ENCODE measurements around the gene COL17A1. TPM values are rescaled to one million over a fixed set of nuclear protein-coding genes. Genes with fewer than 3 reads are reported as not detected.

The COL17A1 gene
- total RNA-seq, 2 donors from 2014 or later, result not detected

DNA sequence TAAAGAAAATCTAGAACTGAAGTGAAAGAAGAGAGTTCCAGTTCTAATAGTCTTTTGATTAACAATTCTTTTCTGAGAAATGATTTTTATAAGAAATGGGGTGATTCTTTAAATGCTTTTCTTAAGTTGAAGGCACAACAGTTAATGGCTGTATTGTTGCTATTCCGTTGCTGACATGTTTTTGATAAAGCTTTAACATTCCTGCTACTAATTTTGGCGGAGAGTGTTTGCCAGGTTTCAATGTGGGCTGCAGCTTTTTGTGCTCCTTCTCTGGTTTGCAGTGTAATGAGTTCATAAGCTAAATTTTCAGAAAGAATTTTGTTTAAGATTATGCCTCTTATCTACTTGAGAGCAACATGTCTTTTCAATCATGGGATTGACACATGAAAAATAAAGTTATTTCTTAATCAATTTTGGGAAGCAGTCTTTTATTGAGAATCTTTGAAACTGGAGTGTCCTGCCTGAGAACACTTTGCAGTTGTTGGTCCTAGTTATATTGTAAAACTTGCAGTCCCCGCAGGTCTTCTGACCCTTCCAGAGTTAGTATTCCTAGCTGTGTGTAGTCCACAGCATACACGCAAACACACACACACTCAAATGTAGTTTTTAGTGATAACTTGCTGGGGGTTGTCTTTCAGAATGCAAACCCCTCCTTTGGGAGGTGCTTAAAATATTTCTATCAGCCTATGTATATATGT lies 56.7 kb downstream of the COL17A1 start:
- DNase-seq (ENCODE audit: low spot score), result no peak
- Mint-ChIP-seq H3K4me1 (ENCODE audit: low read depth in 2 of 2) (peaks cover 0 to 2% of the 10 kb centered on the region in 2 donors), H3K36me3 (peaks cover 15% of the 10 kb centered on the region), H3K27ac (no peak overlapping the region), H3K9me3 (no peaks in the 10 kb centered on the region), H3K27me3 (no peaks in the 10 kb centered on the region), H3K4me3 (no peak overlapping the region)
- ATAC-seq, result no peak

- Mint-ChIP-seq H3K27ac (no peak overlapping the region), H3K4me1 (ENCODE audit: low read depth in 2 of 2) (peaks cover 0 to 2% of the 10 kb centered on the region in 2 donors), H3K4me3 (no peak overlapping the region), H3K9me3 (no peaks in the 10 kb centered on the region), H3K27me3 (no peaks in the 10 kb centered on the region), H3K36me3 (peaks cover 23% of the 10 kb centered on the region)
- DNase-seq (ENCODE audit: low spot score) (no peak), ATAC-seq (no peak)
Observed at GRCh38 chr10:104028146-104028545, 57.5 kb downstream of the COL17A1 start.

- DNase-seq (ENCODE audit: low spot score) (no peak), ATAC-seq (no peak)
- H3K27me3 Mint-ChIP-seq, result no peaks in the 10 kb centered on the region
- no peak overlapping the region for H3K27ac Mint-ChIP-seq
- peaks cover 29% of the 10 kb centered on the region for H3K36me3 Mint-ChIP-seq
- H3K4me3 Mint-ChIP-seq, result no peak overlapping the region
- no peaks in the 10 kb centered on the region for H3K9me3 Mint-ChIP-seq
- H3K4me1 Mint-ChIP-seq (ENCODE audit: low read depth in 2 of 2), result peaks cover 2 to 4% of the 10 kb centered on the region in 2 donors
Observed at GRCh38 chr10:104026762-104027161, 58.9 kb downstream of the COL17A1 start.

DNA sequence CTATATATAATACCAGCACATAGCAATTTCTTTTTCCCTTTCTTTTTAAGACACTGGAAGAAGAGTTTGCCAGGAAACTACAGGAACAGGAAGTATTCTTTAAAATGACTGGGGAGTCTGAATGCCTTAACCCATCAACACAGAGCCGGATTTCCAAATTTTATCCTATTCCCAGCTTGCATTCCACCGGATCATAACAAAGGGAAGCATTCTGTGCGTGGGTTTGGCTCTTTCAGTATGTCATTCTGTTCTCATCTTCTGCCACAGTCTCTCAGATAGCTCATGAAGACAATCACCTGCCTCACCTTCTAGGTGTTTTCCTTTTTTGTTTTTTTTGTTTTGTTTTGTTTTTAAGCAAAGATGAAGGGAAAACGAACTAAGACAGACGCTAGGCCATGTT lies 60.2 kb downstream of the COL17A1 start:
- H3K27me3 Mint-ChIP-seq, result no peaks in the 10 kb centered on the region
- no peak for ATAC-seq
- no peak for DNase-seq (ENCODE audit: low spot score)
- no peak overlapping the region for H3K27ac Mint-ChIP-seq
- peaks cover 2 to 7% of the 10 kb centered on the region in 2 donors for H3K4me1 Mint-ChIP-seq (ENCODE audit: low read depth in 2 of 2)
- H3K4me3 Mint-ChIP-seq, result no peak overlapping the region
- H3K9me3 Mint-ChIP-seq, result no peaks in the 10 kb centered on the region
- H3K36me3 Mint-ChIP-seq, result peaks cover 33% of the 10 kb centered on the region

DNA sequence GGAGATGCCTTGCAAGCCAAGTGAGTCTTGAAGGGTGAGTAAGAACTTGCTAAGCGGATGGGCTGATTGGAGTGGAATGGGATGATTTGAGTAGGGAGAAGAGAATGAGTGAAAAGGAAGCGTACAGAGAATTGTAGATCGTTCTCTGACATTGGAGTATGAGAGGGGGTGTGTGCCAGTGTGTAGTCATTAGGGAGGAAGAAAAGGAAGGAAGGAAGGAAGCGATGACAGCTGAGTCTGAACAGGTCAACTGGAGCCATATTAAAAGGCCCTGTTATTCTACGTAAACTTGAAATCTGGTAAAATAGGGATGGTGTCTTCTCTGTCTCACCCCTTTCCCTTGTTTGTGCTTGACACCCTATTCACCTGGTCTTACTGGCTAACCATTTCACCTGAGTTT lies 63.7 kb downstream of the COL17A1 start:
- Mint-ChIP-seq H3K36me3 (peaks cover 43% of the 10 kb centered on the region), H3K4me1 (ENCODE audit: low read depth in 2 of 2) (peaks cover 0 to 12% of the 10 kb centered on the region in 2 donors), H3K27ac (no peak overlapping the region), H3K27me3 (no peaks in the 10 kb centered on the region), H3K9me3 (no peaks in the 10 kb centered on the region), H3K4me3 (no peak overlapping the region)
- no peak for DNase-seq (ENCODE audit: low spot score)
- ATAC-seq, result no peak

- no peak overlapping the region for H3K27ac Mint-ChIP-seq
- ATAC-seq, result no peak
- H3K4me1 Mint-ChIP-seq (ENCODE audit: low read depth in 2 of 2), result peaks cover 0 to 12% of the 10 kb centered on the region in 2 donors
- H3K9me3 Mint-ChIP-seq, result no peaks in the 10 kb centered on the region
- H3K4me3 Mint-ChIP-seq, result no peak overlapping the region
- H3K36me3 Mint-ChIP-seq, result peaks cover 43% of the 10 kb centered on the region
- no peak for DNase-seq (ENCODE audit: low spot score)
- no peaks in the 10 kb centered on the region for H3K27me3 Mint-ChIP-seq
Observed at GRCh38 chr10:104021246-104021645, 64.4 kb downstream of the COL17A1 start.

- Mint-ChIP-seq H3K4me1 (ENCODE audit: low read depth in 2 of 2) (peaks cover 0 to 12% of the 10 kb centered on the region in 2 donors), H3K27me3 (no peaks in the 10 kb centered on the region), H3K27ac (peak overlapping the region in 1 of 2 donors; percentile 33), H3K4me3 (no peak overlapping the region), H3K9me3 (no peaks in the 10 kb centered on the region), H3K36me3 (peaks cover 39% of the 10 kb centered on the region)
- ATAC-seq (peak in 1 of 2 donors; percentile 22), DNase-seq (ENCODE audit: low spot score) (no peak)
Observed at GRCh38 chr10:104020020-104020419, 65.7 kb downstream of the COL17A1 start.

DNA sequence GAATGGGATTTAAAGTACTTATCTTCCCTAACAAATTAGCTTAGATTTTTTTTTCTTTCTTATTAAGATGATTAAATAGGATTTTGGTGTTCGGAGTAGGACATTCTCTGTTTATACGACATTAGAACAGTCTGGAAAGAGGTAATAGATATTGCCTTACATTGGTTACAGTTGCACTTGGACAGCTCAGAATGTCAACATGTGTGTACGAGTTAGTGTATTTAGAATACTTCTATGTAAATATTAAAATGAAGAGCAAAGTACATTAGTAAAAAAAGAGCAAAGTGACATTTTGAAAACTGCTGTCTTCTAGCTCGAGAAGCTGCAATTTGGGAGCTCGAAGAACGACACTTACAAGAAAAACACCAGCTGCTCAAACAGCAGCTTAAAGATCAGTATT lies 67.2 kb downstream of the COL17A1 start:
- Mint-ChIP-seq H3K27me3 (no peaks in the 10 kb centered on the region), H3K4me1 (ENCODE audit: low read depth in 2 of 2) (peaks cover 0 to 12% of the 10 kb centered on the region in 2 donors), H3K27ac (no peak overlapping the region), H3K9me3 (no peaks in the 10 kb centered on the region), H3K4me3 (no peak overlapping the region), H3K36me3 (peaks cover 24% of the 10 kb centered on the region)
- DNase-seq (ENCODE audit: low spot score) (no peak), ATAC-seq (no peak)

DNA sequence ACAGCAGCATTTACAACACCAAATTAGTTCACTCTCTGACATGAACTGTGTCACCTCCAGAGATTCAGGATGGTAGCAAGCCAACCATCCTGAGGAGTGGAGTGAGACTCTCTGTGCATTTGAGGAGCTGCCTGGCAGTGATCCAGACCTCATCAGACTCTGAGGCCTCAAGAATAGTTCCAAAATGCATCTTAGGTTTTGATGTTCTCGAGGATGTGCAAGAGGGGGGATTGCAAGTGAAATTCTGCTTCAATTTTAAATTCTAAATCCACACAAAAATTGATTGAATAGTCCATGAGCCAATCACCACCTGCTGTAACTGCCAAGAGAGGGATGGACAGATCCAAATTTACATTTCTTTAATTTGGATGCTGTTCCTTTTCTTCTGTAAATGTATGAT lies 69.0 kb downstream of the COL17A1 start:
- Mint-ChIP-seq H3K4me1 (ENCODE audit: low read depth in 2 of 2) (peaks cover 0 to 7% of the 10 kb centered on the region in 2 donors), H3K27ac (no peak overlapping the region), H3K36me3 (peaks cover 13% of the 10 kb centered on the region), H3K9me3 (no peaks in the 10 kb centered on the region), H3K27me3 (no peaks in the 10 kb centered on the region), H3K4me3 (no peak overlapping the region)
- ATAC-seq, result no peak
- DNase-seq (ENCODE audit: low spot score), result no peak

GRCh38 chr10:104014176-104014575 lies 71.5 kb downstream of the COL17A1 start:
- ATAC-seq (no peak), DNase-seq (ENCODE audit: low spot score) (no peak)
- Mint-ChIP-seq H3K27me3 (no peaks in the 10 kb centered on the region), H3K4me1 (ENCODE audit: low read depth in 2 of 2) (peaks cover 0 to 5% of the 10 kb centered on the region in 2 donors), H3K27ac (no peak overlapping the region), H3K4me3 (no peak overlapping the region), H3K36me3 (peaks cover 1% of the 10 kb centered on the region), H3K9me3 (no peaks in the 10 kb centered on the region)

DNA sequence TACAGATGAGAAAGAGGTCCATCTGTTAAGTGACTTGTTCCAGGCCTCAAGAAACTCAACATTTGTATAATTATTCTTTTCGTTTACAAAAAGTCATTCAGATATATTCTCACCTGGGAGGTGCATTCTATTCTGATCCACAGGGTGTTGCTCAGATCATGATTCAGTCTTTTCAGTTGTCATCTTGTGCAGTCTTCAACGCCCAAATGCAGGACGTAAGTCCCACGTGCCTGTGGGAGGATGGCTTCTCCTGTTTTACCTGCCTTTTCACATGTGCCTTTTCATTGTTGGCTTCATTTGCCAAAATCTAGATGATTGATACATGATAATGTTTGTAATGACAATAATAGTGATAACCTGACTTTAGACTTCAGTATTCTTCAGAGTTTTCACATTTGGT lies 72.2 kb downstream of the COL17A1 start:
- ATAC-seq (no peak), DNase-seq (ENCODE audit: low spot score) (no peak)
- H3K4me3 Mint-ChIP-seq, result no peak overlapping the region
- no peak overlapping the region for H3K27ac Mint-ChIP-seq
- no peaks in the 10 kb centered on the region for H3K27me3 Mint-ChIP-seq
- H3K9me3 Mint-ChIP-seq, result no peaks in the 10 kb centered on the region
- peaks cover 0 to 5% of the 10 kb centered on the region in 2 donors for H3K4me1 Mint-ChIP-seq (ENCODE audit: low read depth in 2 of 2)
- H3K36me3 Mint-ChIP-seq, result no peaks in the 10 kb centered on the region

DNA sequence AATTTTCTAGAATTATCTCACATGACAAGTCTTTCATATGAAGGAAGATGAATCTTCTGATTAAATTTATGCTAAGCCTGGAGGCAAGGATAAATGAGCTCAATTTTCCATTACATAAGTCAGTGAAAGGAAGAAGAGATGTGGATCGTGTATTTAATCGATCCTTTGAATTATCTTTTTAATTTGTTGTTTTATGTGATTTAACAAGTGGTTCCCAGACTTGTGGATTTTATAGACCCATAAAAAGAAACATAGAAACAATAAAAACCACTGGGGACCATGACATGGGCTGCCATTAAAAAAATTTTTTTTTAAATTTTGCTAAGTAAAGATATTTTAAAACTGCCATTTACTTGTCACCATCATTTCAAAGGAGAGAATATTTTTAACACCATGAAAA lies 73.8 kb downstream of the COL17A1 start:
- Mint-ChIP-seq H3K9me3 (no peaks in the 10 kb centered on the region), H3K27ac (no peak overlapping the region), H3K4me1 (ENCODE audit: low read depth in 2 of 2) (no peaks in the 10 kb centered on the region), H3K4me3 (no peak overlapping the region), H3K27me3 (no peaks in the 10 kb centered on the region), H3K36me3 (no peaks in the 10 kb centered on the region)
- no peak for DNase-seq (ENCODE audit: low spot score)
- no peak for ATAC-seq

GRCh38 chr10:104005172-104005863 lies 80.4 kb downstream of the COL17A1 start:
- DNase-seq (ENCODE audit: low spot score) (no peak), ATAC-seq (peak in 1 of 2 donors; percentile 63)
- Mint-ChIP-seq H3K4me3 (peak overlapping the region; percentile 22), H3K27me3 (no peaks in the 10 kb centered on the region), H3K36me3 (peaks cover 30% of the 10 kb centered on the region), H3K27ac (peak overlapping the region in 1 of 2 donors; percentile 73), H3K4me1 (ENCODE audit: low read depth in 2 of 2) (peaks cover 9 to 16% of the 10 kb centered on the region in 2 donors), H3K9me3 (no peaks in the 10 kb centered on the region)

GRCh38 chr10:104002911-104003310 lies 82.8 kb downstream of the COL17A1 start:
- H3K4me3 Mint-ChIP-seq, result no peak overlapping the region
- peak overlapping the region in 1 of 2 donors; percentile 5 for H3K27ac Mint-ChIP-seq
- ATAC-seq, result no peak
- no peaks in the 10 kb centered on the region for H3K9me3 Mint-ChIP-seq
- H3K27me3 Mint-ChIP-seq, result no peaks in the 10 kb centered on the region
- H3K36me3 Mint-ChIP-seq, result peaks cover 30% of the 10 kb centered on the region
- DNase-seq (ENCODE audit: low spot score), result no peak
- peaks cover 9 to 16% of the 10 kb centered on the region in 2 donors for H3K4me1 Mint-ChIP-seq (ENCODE audit: low read depth in 2 of 2)
